Activated B cell treated with CpG ODN at 0.5 μM for 24 hours (primary cell): ENCODE data around the gene IL1RAPL1. TPM values are rescaled to one million over a fixed set of nuclear protein-coding genes. Genes with fewer than 3 reads are reported as not detected.

Source experiments
- ATAC-seq: fragments of 200-7000 bp; cut with Tn5 transposase; one replicate; pipeline ENCODE4 v1.10.0; 2021; ENCODE audit warnings: low read depth, mild to moderate bottlenecking, moderate library complexity
- CTCF ChIA-PET: fragments of 350-600 bp; sonication (Branson Sonifier 250); formaldehyde crosslinking; loops from one replicate; lab custom pipeline; 2021; ENCODE audit warnings: antibody characterized with exemption; lab: Charles Lee
- POLR2A ChIA-PET: fragments of 350-600 bp; sonication (Branson Sonifier 250); formaldehyde crosslinking; loops from one replicate; lab custom pipeline; 2021; ENCODE audit warnings: antibody characterized with exemption; lab: Charles Lee
- DNase-seq: peaks from one replicate; pipeline ENCODE4 v3.0.0; 2022
- H3K27ac Mint-ChIP-seq: one replicate; pipeline ENCODE4 v1.8.0; 2020; ENCODE audit warnings: mixed read lengths
- H3K27me3 Mint-ChIP-seq: one replicate; pipeline ENCODE4 v1.8.0; 2021; ENCODE audit warnings: mixed read lengths
- H3K36me3 Mint-ChIP-seq: one replicate; pipeline ENCODE4 v1.8.0; 2021; ENCODE audit warnings: low read depth, mixed read lengths
- H3K4me1 Mint-ChIP-seq: one replicate; pipeline ENCODE4 v1.8.0; 2021; ENCODE audit warnings: mixed read lengths
- H3K4me3 Mint-ChIP-seq: one replicate; pipeline ENCODE4 v1.8.0; 2020; ENCODE audit warnings: mild to moderate bottlenecking, mixed read lengths
- H3K9me3 Mint-ChIP-seq: one replicate; pipeline ENCODE4 v1.8.0; 2020; ENCODE audit warnings: mixed read lengths
- intact Hi-C: fragments of 100-400 bp; cut with micrococcal nuclease; formaldehyde crosslinking; loops from one replicate; pipeline ENCODE4 v1.15.1; 2024
- total RNA-seq: library from RNA; stranded (reverse); gene quantifications from 2 replicates; pipeline ENCODE4 v1.2.3, GENCODE V29; 2022
- TF ChIP-seq, protein P1 (sequence below): fragments of 200-600 bp; IDR thresholded peaks from one replicate; pipeline ENCODE4 v1.8.0; 2022; ENCODE audit warnings: antibody characterized with exemption, mild to moderate bottlenecking

IL1RAPL1 gene
- total RNA-seq, 1 donor from 2014 or later: not detected

GRCh38 chrX:28717864-28718263, 130.6 kb downstream of the IL1RAPL1 start:
- H3K36me3 Mint-ChIP-seq: no peaks in the 10 kb centered on the region
- ATAC-seq (no peak), DNase-seq (no peak)
- TF ChIP-seq, protein P1, sequence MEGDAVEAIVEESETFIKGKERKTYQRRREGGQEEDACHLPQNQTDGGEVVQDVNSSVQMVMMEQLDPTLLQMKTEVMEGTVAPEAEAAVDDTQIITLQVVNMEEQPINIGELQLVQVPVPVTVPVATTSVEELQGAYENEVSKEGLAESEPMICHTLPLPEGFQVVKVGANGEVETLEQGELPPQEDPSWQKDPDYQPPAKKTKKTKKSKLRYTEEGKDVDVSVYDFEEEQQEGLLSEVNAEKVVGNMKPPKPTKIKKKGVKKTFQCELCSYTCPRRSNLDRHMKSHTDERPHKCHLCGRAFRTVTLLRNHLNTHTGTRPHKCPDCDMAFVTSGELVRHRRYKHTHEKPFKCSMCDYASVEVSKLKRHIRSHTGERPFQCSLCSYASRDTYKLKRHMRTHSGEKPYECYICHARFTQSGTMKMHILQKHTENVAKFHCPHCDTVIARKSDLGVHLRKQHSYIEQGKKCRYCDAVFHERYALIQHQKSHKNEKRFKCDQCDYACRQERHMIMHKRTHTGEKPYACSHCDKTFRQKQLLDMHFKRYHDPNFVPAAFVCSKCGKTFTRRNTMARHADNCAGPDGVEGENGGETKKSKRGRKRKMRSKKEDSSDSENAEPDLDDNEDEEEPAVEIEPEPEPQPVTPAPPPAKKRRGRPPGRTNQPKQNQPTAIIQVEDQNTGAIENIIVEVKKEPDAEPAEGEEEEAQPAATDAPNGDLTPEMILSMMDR: no peak
- H3K4me3 Mint-ChIP-seq: no peak overlapping the region
- H3K27ac Mint-ChIP-seq: no peak overlapping the region
- CTCF ChIA-PET: no interaction called here
- no peaks in the 10 kb centered on the region for H3K27me3 Mint-ChIP-seq
- POLR2A ChIA-PET: no interaction called here
- H3K4me1 Mint-ChIP-seq: no peaks in the 10 kb centered on the region
- H3K9me3 Mint-ChIP-seq: no peaks in the 10 kb centered on the region
- intact Hi-C loops: no loop called here

- ATAC-seq: no peak
- TF ChIP-seq, protein P1: no peak
- CTCF ChIA-PET: no interaction called here
- POLR2A ChIA-PET: no interaction called here
- Mint-ChIP-seq H3K4me1 (no peaks in the 10 kb centered on the region), H3K36me3 (no peaks in the 10 kb centered on the region), H3K4me3 (no peak overlapping the region), H3K27ac (no peak overlapping the region), H3K27me3 (no peaks in the 10 kb centered on the region), H3K9me3 (no peaks in the 10 kb centered on the region)
- intact Hi-C loops: no loop called here
- no peak for DNase-seq
Observed at GRCh38 chrX:28718450-28718849, 131.2 kb downstream of the IL1RAPL1 start.

DNA sequence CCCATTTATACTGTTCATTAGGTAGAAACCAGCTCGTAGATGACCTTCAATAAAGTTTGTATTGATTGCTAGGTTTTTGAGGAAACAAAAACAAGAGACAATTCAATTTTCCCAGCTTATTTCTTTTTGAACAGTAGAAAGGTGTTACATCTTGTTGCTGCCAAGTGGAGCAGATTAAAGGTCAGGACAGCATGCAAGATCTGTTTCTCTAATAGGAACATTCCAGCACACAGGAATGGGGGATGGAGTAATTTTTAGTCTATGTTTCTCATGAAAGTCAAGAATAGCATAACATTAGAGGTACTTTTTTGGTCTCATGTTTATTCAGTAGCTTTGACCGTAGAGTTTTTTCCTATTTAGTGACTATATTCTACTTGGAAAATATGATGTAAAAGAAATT, 132.4 kb downstream of the IL1RAPL1 start:
- Mint-ChIP-seq H3K9me3 (no peaks in the 10 kb centered on the region), H3K27ac (no peak overlapping the region), H3K4me1 (no peaks in the 10 kb centered on the region), H3K36me3 (no peaks in the 10 kb centered on the region), H3K4me3 (no peak overlapping the region), H3K27me3 (no peaks in the 10 kb centered on the region)
- intact Hi-C loops: no loop called here
- DNase-seq: no peak
- CTCF ChIA-PET: no interaction called here
- POLR2A ChIA-PET: no interaction called here
- TF ChIP-seq, protein P1: no peak
- no peak for ATAC-seq

- TF ChIP-seq, protein P1: no peak
- DNase-seq: no peak
- intact Hi-C loops: no loop called here
- Mint-ChIP-seq H3K9me3 (peaks cover 2% of the 10 kb centered on the region), H3K27ac (no peak overlapping the region), H3K4me3 (no peak overlapping the region), H3K4me1 (no peaks in the 10 kb centered on the region), H3K27me3 (no peaks in the 10 kb centered on the region), H3K36me3 (no peaks in the 10 kb centered on the region)
- CTCF ChIA-PET: no interaction called here
- ATAC-seq: no peak
- POLR2A ChIA-PET: no interaction called here
Observed at GRCh38 chrX:28752330-28752729, 165.1 kb downstream of the IL1RAPL1 start.

- ATAC-seq: no peak
- Mint-ChIP-seq H3K27ac (no peak overlapping the region), H3K27me3 (no peaks in the 10 kb centered on the region), H3K4me1 (no peaks in the 10 kb centered on the region), H3K9me3 (peaks cover 2% of the 10 kb centered on the region), H3K4me3 (no peak overlapping the region), H3K36me3 (no peaks in the 10 kb centered on the region)
- TF ChIP-seq, protein P1: no peak
- intact Hi-C loops: no loop called here
- ChIA-PET CTCF (no interaction called here), POLR2A (no interaction called here)
- no peak for DNase-seq
Observed at GRCh38 chrX:28756175-28756574, 168.9 kb downstream of the IL1RAPL1 start.
